GM12875 (cell line): ENCODE data around the gene SLC6A16.
"Not testable (repeated sequence)": the region's sequence is repeated elsewhere in the genome, so short reads cannot be mapped to it uniquely, and the experiment has no call there.

Source experiments
- H3K4me3 ChIP-seq: one replicate; pipeline ENCODE4 v1.5.1; 2011; ENCODE audit warnings: low read depth, low read length, control low read depth
- TF ChIP-seq, protein P1 (sequence below): IDR thresholded peaks from 2 replicates; pipeline ENCODE4 v1.5.1; 2011; ENCODE audit warnings: low read depth, mild to moderate bottlenecking, control low read depth, inconsistent platforms, low read length, moderate library complexity, borderline replicate concordance; ENCODE audit not compliant: insufficient read depth

SLC6A16 gene

GRCh38 chr19:49333418-49333805 lies 8.4 kb upstream of the SLC6A16 start:
- TF ChIP-seq, protein P1, sequence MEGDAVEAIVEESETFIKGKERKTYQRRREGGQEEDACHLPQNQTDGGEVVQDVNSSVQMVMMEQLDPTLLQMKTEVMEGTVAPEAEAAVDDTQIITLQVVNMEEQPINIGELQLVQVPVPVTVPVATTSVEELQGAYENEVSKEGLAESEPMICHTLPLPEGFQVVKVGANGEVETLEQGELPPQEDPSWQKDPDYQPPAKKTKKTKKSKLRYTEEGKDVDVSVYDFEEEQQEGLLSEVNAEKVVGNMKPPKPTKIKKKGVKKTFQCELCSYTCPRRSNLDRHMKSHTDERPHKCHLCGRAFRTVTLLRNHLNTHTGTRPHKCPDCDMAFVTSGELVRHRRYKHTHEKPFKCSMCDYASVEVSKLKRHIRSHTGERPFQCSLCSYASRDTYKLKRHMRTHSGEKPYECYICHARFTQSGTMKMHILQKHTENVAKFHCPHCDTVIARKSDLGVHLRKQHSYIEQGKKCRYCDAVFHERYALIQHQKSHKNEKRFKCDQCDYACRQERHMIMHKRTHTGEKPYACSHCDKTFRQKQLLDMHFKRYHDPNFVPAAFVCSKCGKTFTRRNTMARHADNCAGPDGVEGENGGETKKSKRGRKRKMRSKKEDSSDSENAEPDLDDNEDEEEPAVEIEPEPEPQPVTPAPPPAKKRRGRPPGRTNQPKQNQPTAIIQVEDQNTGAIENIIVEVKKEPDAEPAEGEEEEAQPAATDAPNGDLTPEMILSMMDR = no peak
- H3K4me3 ChIP-seq = no peak overlapping the region

DNA sequence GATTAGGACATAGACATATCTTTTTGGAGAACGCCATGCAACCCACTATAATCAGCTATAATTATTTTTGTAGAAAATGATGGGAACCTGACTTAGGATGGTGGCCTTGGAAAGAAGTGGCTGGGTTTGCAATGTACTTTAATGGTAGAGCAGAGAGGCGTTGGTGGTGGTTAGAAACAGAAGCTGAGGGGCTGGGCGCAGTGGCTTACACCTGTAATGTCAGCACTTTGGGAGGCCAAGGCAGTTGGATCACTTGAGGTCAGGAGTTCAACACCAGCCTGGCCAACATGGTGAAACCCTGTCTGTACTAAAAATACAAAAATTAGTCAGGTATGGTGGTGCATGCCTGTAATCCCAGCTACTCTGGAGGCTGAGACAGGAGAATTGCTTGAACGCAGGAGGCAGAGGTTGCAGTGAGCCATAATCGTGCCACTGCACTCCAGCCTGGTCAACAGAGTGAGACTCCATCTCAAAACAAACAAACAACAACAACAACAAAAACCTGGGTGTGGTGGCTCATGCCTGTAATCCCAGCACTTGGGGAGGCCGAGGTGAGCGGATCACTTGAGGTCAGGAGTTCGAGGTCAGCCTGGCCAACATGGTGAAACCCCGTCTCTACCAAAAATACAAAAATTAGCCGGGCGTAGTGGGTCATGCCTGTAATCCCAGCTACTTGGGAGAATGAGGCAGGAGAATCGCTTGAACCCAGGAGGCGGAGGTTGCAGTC lies 7.9 kb upstream of the SLC6A16 start:
- not testable (repeated sequence) for H3K4me3 ChIP-seq

DNA sequence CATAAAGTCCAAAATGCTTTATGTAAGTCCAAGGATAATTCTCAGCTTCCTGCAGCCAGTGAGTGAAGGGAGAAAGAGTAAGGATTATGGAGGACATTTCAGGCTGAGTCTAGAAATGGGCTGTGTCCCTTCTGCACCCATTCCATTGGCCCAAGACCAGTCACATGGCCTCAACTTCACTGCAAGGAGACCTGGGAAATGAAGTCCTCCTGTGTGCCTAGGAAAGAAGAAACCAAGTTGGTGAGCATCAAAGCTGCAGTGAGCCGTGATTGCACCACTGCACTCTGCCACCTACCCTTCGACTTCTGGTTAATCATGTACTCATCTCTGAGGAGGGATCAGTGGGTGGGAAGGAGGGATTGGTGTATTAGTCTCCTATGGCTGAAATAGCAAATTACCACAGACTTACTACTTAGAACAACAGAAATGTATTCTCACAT lies 6.6 kb upstream of the SLC6A16 start:
- H3K4me3 ChIP-seq = no peak overlapping the region

DNA sequence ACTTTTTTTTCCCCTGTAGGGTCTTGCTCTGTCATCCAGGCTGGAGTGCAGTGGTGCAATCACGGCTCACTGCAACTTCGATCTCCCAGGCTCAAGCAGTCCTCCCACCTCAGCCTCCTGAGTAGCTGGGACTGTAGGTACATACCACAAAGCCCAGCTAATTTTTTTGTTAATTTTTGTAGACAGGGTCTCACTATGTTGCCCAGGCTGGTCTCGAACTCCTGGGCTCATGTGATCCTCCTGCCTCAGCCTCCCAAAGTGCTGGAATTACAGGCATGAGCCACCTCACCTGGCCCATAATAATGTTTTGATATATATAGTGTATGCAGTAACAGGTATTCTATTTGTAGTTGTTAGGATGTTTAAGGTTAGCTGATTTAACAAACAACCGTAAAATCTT lies 6.2 kb upstream of the SLC6A16 start:
- not testable (repeated sequence) for H3K4me3 ChIP-seq

More for the DNA sequence above, 6.6 kb upstream of the SLC6A16 start:
- TF ChIP-seq, protein P1 = no peak

DNA sequence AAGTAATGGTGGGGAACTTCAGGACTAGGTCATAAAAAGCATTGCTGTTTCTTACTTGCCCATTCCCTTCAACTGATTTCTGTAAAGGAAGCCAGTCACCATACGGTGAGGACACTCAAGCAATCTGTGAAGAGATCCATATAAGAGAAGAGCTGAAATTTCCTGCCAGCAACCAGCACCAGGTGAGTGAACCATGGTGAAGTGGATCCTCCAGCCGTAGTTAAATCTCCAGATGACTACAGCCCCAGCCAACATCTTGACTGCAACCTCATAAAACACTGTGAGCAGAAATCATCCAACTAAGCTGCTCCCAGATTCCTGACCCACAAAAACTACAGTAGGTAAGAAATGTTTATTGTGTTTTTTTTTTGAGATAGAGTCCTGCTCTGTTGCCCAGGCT lies 3.8 kb upstream of the SLC6A16 start:
- TF ChIP-seq, protein P1 = no peak
- no peak overlapping the region for H3K4me3 ChIP-seq

- TF ChIP-seq, protein P1 = peak; percentile 66
- no peak overlapping the region for H3K4me3 ChIP-seq
Observed at GRCh38 chr19:49327878-49328544, 3.0 kb upstream of the SLC6A16 start.

DNA sequence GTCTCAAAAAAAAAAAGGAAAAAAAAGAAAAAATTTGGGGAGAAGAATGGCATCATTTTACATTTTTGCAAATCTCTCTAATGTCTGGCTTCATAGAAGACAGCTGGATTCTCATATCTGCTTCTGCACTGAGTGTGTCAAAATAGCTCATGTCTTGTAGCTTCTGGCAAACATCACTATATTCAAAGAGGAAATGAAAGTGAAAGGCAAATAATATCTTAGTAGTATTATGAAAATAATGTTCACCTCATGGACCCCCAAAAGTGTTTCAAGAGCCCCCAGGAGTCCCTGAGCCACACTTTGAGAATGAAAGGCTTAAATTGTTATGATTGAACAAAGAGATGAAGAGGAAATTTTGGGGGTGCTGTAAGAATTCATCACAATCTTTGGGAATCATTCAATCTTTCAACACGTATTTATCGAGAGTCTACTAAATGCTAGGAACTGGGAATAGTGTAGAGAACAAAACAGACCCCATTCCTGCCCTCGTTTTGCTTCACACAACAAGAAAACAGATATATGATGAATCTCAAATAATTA lies 1.2 kb upstream of the SLC6A16 start:
- TF ChIP-seq, protein P1 = no peak
- H3K4me3 ChIP-seq = no peak overlapping the region

DNA sequence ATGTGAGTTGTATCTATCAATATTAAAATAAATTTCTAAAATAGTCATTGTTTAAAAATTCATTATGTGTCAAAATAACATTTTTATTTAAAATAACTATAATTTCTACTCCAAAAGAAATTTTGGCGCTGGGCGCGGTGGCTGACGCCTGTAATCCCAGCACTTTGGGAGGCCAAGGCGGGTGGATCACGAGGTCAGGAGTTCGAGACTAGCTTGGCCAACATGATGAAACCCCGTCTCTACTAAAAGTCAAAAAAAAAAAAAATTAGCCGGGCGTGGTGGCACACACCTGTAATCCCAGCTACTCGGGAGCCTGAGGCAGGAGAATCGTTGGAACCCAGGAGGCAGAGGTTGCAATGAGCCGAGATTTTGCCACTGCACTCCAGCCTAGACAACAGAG lies 765 bp upstream of the SLC6A16 start:
- H3K4me3 ChIP-seq = not testable (repeated sequence)
